ENCODE data around the gene SLC25A33.

GRCh38 chr1:9612871-9613624 lies 73.8 kb downstream of the SLC25A33 start:
- TF ChIP-seq NFE2L2 (conservative IDR thresholded peaks at IDR 0.05; ENCODE audit: low read length) (no peak), E2F6 (IDR thresholded peaks at IDR 0.05; ENCODE audit: borderline replicate concordance, low read depth) (no peak), HOXA7 (CRISPR knock-in tag; IDR thresholded peaks at IDR 0.05) (no peak), RAD21 (conservative IDR thresholded peaks at IDR 0.05 in 1 of 2, IDR thresholded peaks at IDR 0.05 in 1 of 2) (no peak), ESRRA (IDR thresholded peaks at IDR 0.05; ENCODE audit: borderline replicate concordance, low read length) (no peak), KDM1A (IDR thresholded peaks at IDR 0.05; ENCODE audit: low read depth) (no peak), POLR2A (IDR thresholded peaks at IDR 0.05; ENCODE audit: low read length) (no peak), POLR2AphosphoS2 (conservative IDR thresholded peaks at IDR 0.05; ENCODE audit: low read length) (no peak), CTCF (IDR thresholded peaks at IDR 0.05) (no peak)

Measured in A549 (cell line).